Heart left ventricle (tissue), 16 donors: ENCODE data around the gene ZEB1. TPM values are rescaled to one million over a fixed set of nuclear protein-coding genes. Genes with fewer than 3 reads are reported as not detected.

Experiments used
- ATAC-seq, 4 donors: fragments of 200-7000 bp; cut with Tn5 transposase; one replicate each; pipeline ENCODE4 v1.9.1; 2020 to 2022; ENCODE audit warnings: moderate library complexity in 4 of 4, mild to moderate bottlenecking in 3 of 4, moderate number of reproducible peaks in 1 of 4
- DNase-seq, 5 donors: peaks; one replicate each; pipeline ENCODE4 v3.0.0-alpha.2; 2020
- H3K27ac ChIP-seq, 12 donors: fragments of 200-600 bp; sonication (generic) in 4 of 12; one replicate each; pipeline versions ENCODE4 v1.5.0 to v1.8.0; 2016 to 2022; ENCODE audit warnings: mild to moderate bottlenecking in 2 of 12
- H3K27me3 ChIP-seq, 9 donors: fragments of 200-600 bp; sonication (generic) in 2 of 9; one replicate each; pipeline versions ENCODE4 v1.5.1 to v1.8.0; 2016 to 2022; ENCODE audit warnings: mild to moderate bottlenecking in 3 of 9
- H3K36me3 ChIP-seq, 9 donors: fragments of 200-600 bp; sonication (generic) in 2 of 9; one replicate each; pipeline versions ENCODE4 v1.5.0 to v1.8.0; 2018 to 2022; ENCODE audit warnings: mild to moderate bottlenecking in 2 of 9
- H3K4me1 ChIP-seq, 12 donors: fragments of 200-600 bp; sonication (generic) in 4 of 12; one replicate each; pipeline versions ENCODE4 v1.5.0 to v1.8.0; 2016 to 2022; ENCODE audit warnings: mild to moderate bottlenecking in 3 of 12
- H3K4me3 ChIP-seq, 12 donors: fragments of 200-600 bp; sonication (generic) in 4 of 12; one replicate each; pipeline versions ENCODE4 v1.5.0 to v1.8.0; 2017 to 2022; ENCODE audit warnings: mild to moderate bottlenecking in 9 of 12, moderate library complexity in 4 of 12
- H3K9me3 ChIP-seq, 12 donors: fragments of 200-600 bp; sonication (generic) in 4 of 12; one replicate each; pipeline versions ENCODE4 v1.5.0 to v1.8.0; 2016 to 2022; ENCODE audit warnings: mild to moderate bottlenecking in 1 of 12
- POLR2A ChIP-seq, 2 donors: fragments of 450-650 bp; IDR thresholded peaks; one replicate each; pipeline ENCODE4 v1.6.1; 2017; ENCODE audit warnings: antibody characterized with exemption in 2 of 2, mild to moderate bottlenecking in 2 of 2, moderate library complexity in 2 of 2
- whole genome bisulfite sequencing, 4 donors: extraction: QIAGEN DNeasy Blood & Tissue Kit in 2 of 4; methylation state at CpG; one replicate each; pipeline versions ENCODE4 v1.1.5 to v1.1.7; 2013 to 2018; 5-methylcytosine and 5-hydroxymethylcytosine counted together
- intact Hi-C, 10 donors: fragments of 100-400 bp; cut with DNase I; formaldehyde crosslinking; loops; one replicate each; pipeline versions ENCODE4 v1.11.1 to v1.14.2; 2022
- polyA plus RNA-seq, 2 donors: library from polyadenylated mRNA; stranded (reverse); fragments of 200-250 nt; gene quantifications; one replicate each; pipeline ENCODE4 v1.2.3, GENCODE V29; 2013
- total RNA-seq, 9 donors: library from RNA; depleted of rRNA in 2 of 9; stranded (reverse); fragments of >200 nt in 2 of 9; fragmentation: NEBNext Ultra II Directional in 3 of 9; extraction: Animal tissue kit (Norgen Biotek cat#: 25700) in 3 of 9; gene quantifications; one replicate each; pipeline versions ENCODE4 v1.1.0 to v1.2.4, GENCODE V29; 2016 to 2023
- TF ChIP-seq, protein P1 (sequence below), 12 donors: fragments of 200-600 bp; sonication (generic) in 4 of 12; IDR thresholded peaks; one replicate each; pipeline versions ENCODE4 v1.5.0 to v1.8.0; 2018 to 2022; ENCODE audit warnings: antibody characterized with exemption in 12 of 12, mild to moderate bottlenecking in 5 of 12
- donor health status: ischemic (EF 13 %, LVEDD 7.1; RV severe dilation, severe dysfunction).
- donor health status: healthy with polysubstance abuse.
- donor health status: DM: no; HTN: yes; CAD: no.
- donor health status: DM: no; HTN: no; CAD: no.
- donor health status: ischemic (EF 25% LVEDD 6.9; RV normal size, moderate dysfunction).
- donor health status: ischemic (EF 25% LVEDD 5.7; RV mildly dilated, moderate dysfunction).
- donor health status: healthy.
- donor health status: DM: yes; HTN: yes; CAD: no.
- donor health status: ischemic (EF 35%, LVEDD 5.7; RV mildly dilated, moderate dysfunction).
- donor health status: nonischemic (EF 11% LVEDD 7.7; RV severe dilation, severe dysfunction).
- donor health status: DM: yes; HTN: yes; CAD: no.
- donor health status: PGD.
- donor health status: ischemic (EF 29% LVEDD 5.4; RV normal size, mild dysfunction).
- donor health status: nonischemic (EF 23%, LVEDD 6.1; RV moderate dilation, normal function).

ZEB1 gene
- total and polyA plus RNA-seq, 11 donors, result 15.4 to 135 (median 95.6) TPM

DNA sequence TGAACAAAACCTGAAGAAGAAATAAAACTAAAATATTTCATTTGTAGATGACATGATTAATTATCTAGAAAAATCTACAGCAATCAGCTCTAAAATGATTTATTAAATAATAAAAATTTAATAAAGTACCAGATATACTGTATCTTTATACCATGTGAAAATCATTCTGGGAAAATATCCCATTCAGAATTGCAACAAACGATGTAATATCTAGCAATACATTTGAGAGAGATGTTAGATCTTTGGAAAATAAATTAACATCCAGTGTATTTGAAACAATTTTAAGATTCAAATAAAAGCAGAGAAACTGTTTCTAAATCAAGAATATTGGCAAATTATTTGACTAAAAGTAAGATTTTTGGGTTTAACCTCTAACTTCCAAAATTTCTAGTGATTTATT, 62.2 kb downstream of the ZEB1 start:
- Histone ChIP-seq H3K27me3 (no peaks in the 10 kb centered on the region), H3K4me3 (no peak overlapping the region), H3K9me3 (no peaks in the 10 kb centered on the region), H3K4me1 (peaks cover 0 to 32% (median 13%) of the 10 kb centered on the region in 12 donors), H3K36me3 (no peaks in the 10 kb centered on the region), H3K27ac (no peak overlapping the region)
- WGBS, 4 donors, result 81 to 88% (median 85%) methylated on average over 1 of the region's 1 CpG
- ATAC-seq (no peak), DNase-seq (no peak)
- intact Hi-C loops, result no loop called here
- TF ChIP-seq POLR2A (IDR thresholded peaks at IDR 0.05), result no peak
- TF ChIP-seq, protein P1, sequence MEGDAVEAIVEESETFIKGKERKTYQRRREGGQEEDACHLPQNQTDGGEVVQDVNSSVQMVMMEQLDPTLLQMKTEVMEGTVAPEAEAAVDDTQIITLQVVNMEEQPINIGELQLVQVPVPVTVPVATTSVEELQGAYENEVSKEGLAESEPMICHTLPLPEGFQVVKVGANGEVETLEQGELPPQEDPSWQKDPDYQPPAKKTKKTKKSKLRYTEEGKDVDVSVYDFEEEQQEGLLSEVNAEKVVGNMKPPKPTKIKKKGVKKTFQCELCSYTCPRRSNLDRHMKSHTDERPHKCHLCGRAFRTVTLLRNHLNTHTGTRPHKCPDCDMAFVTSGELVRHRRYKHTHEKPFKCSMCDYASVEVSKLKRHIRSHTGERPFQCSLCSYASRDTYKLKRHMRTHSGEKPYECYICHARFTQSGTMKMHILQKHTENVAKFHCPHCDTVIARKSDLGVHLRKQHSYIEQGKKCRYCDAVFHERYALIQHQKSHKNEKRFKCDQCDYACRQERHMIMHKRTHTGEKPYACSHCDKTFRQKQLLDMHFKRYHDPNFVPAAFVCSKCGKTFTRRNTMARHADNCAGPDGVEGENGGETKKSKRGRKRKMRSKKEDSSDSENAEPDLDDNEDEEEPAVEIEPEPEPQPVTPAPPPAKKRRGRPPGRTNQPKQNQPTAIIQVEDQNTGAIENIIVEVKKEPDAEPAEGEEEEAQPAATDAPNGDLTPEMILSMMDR (IDR thresholded peaks at IDR 0.05), result no peak

- no peak for ATAC-seq
- H3K9me3 ChIP-seq, result no peaks in the 10 kb centered on the region
- H3K4me3 ChIP-seq, result no peak overlapping the region
- DNase-seq, result no peak
- 90 to 96% (median 91%) methylated on average over 6 of the region's 6 CpGs for WGBS, 4 donors
- H3K27ac ChIP-seq, result no peak overlapping the region
- TF ChIP-seq, protein P1 (IDR thresholded peaks at IDR 0.05), result no peak
- TF ChIP-seq POLR2A (IDR thresholded peaks at IDR 0.05), result no peak
- peaks cover 0 to 32% (median 13%) of the 10 kb centered on the region in 12 donors for H3K4me1 ChIP-seq
- intact Hi-C loops, result no loop called here
- peaks cover 0 to 1% (median 0%) of the 10 kb centered on the region in 9 donors for H3K36me3 ChIP-seq
- no peaks in the 10 kb centered on the region for H3K27me3 ChIP-seq
These were observed 62.8 kb downstream of the ZEB1 start for GRCh38 chr10:31381766-31382316.

DNA sequence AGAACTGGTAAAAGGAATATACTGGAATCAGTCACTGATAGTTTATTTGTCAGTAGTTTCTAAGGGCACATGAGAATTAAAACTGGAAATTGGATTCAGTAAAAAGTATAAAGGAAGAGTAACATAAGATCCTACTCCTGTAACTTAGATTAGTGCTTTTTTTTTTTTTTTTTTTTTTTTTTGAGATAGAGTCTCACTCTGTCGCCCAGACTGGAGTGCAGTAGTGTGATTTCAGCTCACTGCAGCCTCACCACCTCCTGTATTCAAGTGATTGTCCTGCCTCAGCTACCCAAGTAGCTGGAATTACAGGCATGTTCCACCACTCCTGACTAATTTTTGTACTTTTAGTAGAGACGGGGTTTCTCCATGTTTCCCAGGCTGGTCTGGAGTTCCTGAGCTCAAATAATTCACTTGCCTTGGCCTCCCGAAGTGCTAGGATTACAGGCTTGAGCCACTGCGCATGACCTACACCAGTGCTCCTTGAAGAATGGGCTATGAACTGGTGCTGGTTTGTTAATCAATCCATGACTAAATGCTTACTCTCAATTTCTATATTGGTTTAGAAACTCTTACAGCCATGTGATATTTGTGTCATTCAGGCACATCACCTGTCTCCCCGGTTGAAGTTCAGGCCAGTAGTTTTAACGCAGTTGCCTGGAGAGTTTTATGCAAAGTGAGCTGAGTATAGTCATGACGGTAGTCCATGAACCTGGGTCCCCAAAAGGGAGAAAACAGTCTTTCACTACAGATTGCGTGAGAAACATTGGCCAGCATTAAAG, 65.0 kb downstream of the ZEB1 start:
- ATAC-seq, result peak in 1 of 4 donors; percentile 36
- peaks cover 0 to 23% (median 18%) of the 10 kb centered on the region in 9 donors for H3K36me3 ChIP-seq
- H3K27ac ChIP-seq, result no peak overlapping the region
- no peak overlapping the region for H3K4me3 ChIP-seq
- peaks cover 0 to 37% (median 13%) of the 10 kb centered on the region in 12 donors for H3K4me1 ChIP-seq
- intact Hi-C loops, result no loop called here
- 88 to 94% (median 93%) methylated on average over 8 of the region's 8 CpGs for WGBS, 4 donors
- TF ChIP-seq POLR2A (IDR thresholded peaks at IDR 0.05), result no peak
- TF ChIP-seq, protein P1 (IDR thresholded peaks at IDR 0.05), result no peak
- H3K9me3 ChIP-seq, result no peaks in the 10 kb centered on the region
- no peaks in the 10 kb centered on the region for H3K27me3 ChIP-seq
- DNase-seq, result no peak

- H3K27me3 ChIP-seq, result no peaks in the 10 kb centered on the region
- no peak overlapping the region for H3K4me3 ChIP-seq
- intact Hi-C loops, result no loop called here
- no peak overlapping the region for H3K27ac ChIP-seq
- TF ChIP-seq, protein P1 (IDR thresholded peaks at IDR 0.05), result no peak
- no peak for TF ChIP-seq POLR2A (IDR thresholded peaks at IDR 0.05)
- DNase-seq (no peak), ATAC-seq (no peak)
- peaks cover 0 to 38% (median 13%) of the 10 kb centered on the region in 12 donors for H3K4me1 ChIP-seq
- 64 to 91% (median 84%) methylated on average over 2 of the region's 2 CpGs for WGBS, 4 donors
- H3K9me3 ChIP-seq, result no peaks in the 10 kb centered on the region
- H3K36me3 ChIP-seq, result peaks cover 0 to 28% (median 18%) of the 10 kb centered on the region in 9 donors
These were observed 65.6 kb downstream of the ZEB1 start for GRCh38 chr10:31384589-31384949.
